GM21381 (cell line): ENCODE data around the gene SEC31A.
"Not testable (repeated sequence)": the region's sequence is repeated elsewhere in the genome, so short reads cannot be mapped to it uniquely, and the experiment has no call there.

Source experiments
- ATAC-seq: cut with Tn5 transposase; IDR thresholded peaks from one replicate; pipeline ENCODE4 v1.9.1; 2021; ENCODE audit warnings: mild to moderate bottlenecking, moderate library complexity; ENCODE audit not compliant: unreplicated experiment

Gene SEC31A

DNA sequence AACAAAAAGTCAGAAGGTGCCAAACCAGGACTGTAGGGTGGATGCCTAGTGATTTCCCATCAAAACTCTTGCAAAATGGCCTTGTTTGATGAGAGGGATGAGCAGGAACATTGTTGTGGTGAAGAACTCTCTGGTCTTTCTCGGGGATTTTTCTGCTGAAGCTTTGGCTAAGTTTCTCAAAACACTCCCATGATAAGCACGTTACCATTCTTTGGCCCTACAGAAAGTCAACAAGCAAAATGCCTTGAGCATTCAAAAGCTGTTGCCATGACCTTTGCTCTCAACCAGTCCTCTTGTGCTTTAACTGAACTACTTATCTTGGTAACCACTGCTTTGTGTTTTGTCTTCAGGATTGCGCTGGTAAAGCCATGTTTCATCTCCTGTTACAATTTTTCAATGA is 3.0 kb upstream of the SEC31A start:
- no peak for ATAC-seq

- no peak for ATAC-seq
These were observed 1.5 kb upstream of the SEC31A start for GRCh38 chr4:82892467-82892802.

DNA sequence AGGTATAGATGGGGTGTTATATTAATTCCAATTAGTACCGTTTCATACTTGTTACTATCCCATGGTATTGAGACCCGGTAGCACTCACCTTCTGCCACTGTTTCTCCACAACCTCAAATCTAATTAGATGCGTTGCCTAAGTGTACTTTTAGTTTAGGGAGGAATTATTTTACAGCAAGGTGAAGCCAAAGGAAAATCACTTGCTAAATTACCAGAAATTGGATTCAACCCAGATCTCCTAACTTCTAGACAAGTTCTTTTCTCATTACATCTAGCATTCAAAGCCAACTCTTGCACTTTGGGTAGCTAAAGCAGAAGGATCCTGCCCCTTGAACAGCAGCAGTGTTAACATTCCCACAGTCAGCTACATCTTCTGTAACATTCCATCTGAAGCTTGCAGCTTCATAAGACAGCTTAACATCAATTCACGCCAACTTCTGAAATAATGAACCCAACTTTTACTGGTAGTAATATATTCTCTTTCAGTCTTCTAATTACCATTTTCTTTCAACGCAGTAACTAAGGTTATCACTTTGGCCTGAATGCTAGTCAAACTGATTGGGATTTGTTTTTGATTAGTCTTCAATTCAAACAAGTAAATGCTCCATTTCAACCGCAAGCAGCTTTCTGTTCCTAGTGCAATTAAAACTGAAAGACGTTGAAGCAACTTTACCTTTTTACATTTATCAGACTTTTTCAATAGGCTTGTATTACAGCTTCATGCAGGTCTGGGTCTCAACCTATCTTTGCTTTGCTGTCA is 934 bp upstream of the SEC31A start:
- peak; percentile 0 for ATAC-seq

DNA sequence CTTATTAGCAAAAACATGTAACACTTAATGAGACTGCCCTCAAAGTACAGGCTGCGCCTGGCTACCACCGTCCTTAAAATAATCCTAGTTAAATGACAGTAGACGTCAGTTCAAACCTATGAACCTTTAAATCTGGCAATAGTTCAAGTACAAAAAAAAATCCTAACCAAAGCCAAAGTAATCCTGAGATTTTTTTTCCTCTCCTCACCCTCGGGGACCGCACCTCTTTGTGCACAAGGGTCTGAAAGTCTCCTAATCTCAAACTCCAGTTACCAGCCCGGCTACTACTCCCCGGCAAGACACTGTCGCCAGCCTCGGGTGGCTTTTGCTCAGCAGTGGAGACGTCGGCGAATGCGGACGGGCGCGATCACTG is 439 bp downstream of the SEC31A start:
- no peak for ATAC-seq

DNA sequence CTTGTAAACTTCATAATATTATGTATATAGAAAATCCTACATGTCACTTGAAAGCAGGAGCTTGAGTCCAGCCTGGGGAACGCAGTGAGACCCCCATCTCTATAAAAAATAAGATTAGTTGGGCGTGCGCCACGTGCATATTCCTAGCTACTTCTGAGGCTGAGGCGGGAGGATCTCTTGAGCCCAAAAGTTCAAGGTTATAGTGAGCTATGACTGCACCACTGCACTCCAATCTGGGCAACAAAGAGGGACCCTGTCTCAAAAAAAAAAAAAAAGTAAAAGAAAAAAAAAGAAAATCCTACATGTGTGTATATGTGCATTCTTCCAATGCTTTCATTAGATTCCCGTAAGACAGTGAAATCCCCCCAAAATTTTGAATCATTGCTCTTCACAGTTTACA is 1.7 kb downstream of the SEC31A start:
- ATAC-seq = no peak

DNA sequence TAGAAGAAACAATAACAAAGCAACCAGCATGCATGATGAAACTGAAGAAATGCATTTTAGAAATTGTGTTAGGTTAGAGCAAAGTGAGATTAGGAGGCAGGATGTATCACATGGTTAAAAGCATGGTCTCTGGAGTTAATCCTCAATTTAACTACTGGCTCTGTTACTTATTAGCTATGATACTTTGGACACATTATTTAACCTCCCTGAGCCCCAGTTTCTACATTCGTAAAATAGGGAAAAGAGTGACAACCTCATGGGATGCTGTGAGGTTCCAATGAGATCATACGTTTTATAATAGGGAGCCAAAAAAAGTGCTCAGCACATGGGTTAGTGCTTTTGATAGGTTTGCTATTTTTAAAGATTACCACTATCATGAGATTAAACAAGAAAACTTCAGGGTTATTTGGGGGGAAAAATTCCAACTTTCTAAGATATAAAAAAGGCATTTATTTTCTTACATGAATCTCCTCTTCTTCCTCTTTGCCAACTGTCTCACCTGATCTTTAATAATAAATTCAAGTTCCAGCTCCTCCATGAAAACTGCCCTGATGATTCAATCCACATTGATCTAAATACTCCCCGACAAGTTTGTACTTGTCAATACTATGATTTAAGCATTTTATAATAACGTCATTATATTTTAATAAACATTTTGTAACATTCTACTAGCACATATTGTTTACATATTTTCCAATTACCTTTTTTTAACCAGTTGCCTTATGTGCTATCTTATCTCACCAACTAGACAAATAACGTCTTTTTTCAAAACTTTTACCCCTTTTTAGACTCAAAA is 4.6 kb downstream of the SEC31A start:
- no peak for ATAC-seq

DNA sequence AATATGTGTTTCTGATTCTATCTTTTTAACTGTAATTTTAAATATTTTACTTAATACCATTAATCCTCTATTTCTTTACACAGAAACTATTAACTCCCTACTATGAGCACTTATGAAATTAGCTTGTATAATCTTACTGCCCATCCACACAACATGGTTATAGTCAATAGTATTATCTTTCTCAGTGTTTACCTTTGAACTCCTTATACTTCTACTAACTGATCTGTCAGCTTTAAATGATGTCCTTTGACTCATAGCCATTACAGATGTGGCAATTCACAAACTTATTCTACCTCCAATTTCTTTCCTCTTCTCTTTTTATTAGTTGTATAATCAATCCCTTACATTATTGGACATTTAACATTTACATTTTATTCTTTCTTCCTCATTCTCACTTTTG is 5.5 kb downstream of the SEC31A start:
- no peak for ATAC-seq

- ATAC-seq = no peak
These were observed 22.4 kb downstream of the SEC31A start for GRCh38 chr4:82868572-82868971.

DNA sequence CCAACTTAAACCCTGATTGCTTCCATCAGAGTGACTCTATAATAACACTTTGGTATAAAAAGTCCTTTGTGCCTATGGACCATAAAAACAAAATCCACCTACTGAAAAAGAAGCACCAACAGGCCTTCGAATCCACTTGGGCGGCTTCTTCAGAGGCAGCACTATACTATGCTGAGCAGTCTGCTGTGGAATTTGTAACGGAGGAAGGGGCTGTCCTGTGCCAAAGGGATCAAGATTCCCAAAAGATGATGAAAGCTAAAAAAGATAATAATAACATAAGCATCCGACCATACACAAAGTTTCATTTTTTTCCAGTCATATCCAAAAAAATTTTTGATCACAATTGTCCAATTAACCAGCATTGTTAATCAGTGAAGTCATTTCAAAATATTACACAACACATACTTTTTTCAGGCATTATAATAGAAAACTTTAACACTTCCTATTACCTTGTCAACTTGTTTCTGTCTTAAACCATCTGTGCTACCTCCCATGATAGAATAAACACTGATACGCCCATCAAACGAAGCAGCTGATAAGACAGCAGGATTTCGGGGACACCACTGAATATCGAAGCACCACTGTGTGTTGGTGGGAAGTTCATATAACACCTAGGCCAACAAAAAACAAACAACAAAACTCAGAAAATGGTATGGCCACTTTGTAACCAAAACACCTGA is 24.1 kb downstream of the SEC31A start:
- ATAC-seq = no peak

GRCh38 chr4:82866033-82866432 is 24.9 kb downstream of the SEC31A start:
- not testable (repeated sequence) for ATAC-seq

DNA sequence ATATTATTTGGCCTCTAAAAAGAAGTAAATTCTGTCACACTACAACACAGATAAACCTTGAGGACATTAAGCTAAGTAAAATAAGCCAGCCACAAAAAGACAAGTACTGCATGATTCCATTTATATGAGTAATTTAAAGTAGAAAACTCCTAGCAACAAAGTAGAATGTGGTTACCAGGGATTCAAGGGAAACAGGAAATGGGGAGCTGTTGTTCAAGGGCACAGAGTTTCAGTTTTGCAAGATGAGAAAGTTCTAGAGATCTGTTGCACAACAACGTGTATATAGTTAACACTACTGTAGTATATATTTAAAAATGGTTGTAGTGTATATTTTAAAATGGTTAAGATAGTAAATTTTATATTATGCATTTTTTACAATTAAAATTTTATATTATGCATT is 25.4 kb downstream of the SEC31A start:
- ATAC-seq = no peak

GRCh38 chr4:82864336-82864979 is 26.5 kb downstream of the SEC31A start:
- ATAC-seq = no peak

- ATAC-seq = no peak
These were observed 29.4 kb downstream of the SEC31A start for GRCh38 chr4:82861529-82861928.

DNA sequence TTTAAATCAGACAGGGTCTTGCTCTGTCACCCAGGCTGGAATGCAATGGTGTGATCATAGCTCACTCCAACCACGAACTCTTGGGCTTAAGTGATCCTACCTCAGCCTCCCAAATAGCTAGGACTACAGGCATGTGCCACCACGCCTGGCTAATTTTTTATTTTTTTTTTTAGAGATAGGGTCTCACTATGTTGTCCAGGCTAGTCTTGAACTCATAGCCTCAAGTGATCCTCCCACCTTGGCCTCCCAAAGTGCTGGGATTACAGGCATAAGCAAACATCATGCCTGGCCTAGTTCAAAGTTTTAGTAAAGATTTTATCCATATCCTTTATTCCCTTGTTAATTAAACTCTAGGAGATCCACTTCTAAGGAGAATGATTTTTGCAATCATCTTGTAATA is 30.5 kb downstream of the SEC31A start:
- not testable (repeated sequence) for ATAC-seq

DNA sequence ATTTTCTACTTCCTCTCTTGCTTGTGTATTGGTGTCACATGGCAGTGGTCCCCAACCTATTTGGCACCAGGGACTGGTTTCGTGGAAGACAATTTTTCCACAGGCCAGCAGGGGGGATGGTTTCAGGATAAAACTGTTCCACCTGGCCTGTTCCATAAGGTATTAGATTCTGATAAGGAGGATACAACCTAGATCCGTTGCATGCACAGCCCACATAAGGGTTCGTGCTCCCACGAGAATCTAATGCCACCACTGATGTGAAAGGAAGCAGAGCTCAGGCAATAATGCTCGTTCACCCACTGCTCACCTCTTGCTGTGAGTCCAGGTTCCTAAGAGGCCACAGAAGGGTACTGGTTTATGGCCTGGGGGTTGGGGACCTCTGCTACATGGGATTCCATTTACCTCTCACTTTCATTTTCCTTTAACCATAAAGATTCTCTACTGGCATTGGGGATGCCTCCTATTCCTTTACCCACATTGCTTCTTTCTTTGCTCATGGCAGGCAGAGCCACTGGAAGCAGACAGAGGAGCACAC is 38.1 kb downstream of the SEC31A start:
- no peak for ATAC-seq

- ATAC-seq = no peak
These were observed 38.8 kb downstream of the SEC31A start for GRCh38 chr4:82851885-82852750.

GRCh38 chr4:82851318-82851717 is 39.6 kb downstream of the SEC31A start:
- ATAC-seq = no peak

DNA sequence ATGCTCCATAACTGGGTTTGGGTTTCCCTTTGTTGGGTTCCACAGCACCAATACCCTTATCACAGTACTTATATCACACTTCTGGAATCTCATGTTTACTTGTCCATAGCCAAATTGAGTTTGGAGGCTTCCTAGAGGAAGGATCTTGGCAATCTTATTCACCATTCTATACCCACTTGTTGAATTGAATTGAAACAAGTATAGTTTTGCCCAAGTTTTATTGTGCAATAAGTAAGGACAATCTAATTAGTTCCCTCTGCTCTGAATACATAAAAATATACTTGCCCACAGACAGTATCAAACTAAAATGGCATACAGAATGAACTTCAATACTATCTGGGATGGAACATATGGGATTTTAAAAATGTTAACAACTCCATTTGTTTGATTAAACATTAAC is 40.3 kb downstream of the SEC31A start:
- no peak for ATAC-seq

DNA sequence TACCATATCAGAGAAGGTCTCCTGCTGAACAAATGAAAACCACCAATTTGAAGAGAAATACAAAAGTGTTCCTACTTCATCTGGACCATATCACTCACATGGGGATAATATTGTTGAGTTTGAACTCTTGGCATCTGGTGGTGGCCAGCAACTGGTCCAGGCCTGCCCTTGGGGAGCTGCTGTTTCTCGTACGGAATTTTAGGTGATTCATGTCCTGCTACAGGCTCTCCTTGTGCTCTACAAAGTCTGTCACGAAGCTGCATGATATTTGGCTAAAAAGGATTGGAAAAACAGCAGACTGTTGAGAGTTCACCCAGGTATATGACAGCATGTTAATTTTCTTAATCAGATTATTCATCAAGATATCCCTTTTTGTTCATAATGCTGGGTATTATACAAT is 42.2 kb downstream of the SEC31A start:
- ATAC-seq = no peak

- no peak for ATAC-seq
These were observed 48.4 kb downstream of the SEC31A start for GRCh38 chr4:82842593-82842992.
